ENCODE measurements around the gene GALNT11.

- no peak for TF ChIP-seq CTCF (optimal IDR thresholded peaks at IDR 0.05 in 1 of 3, IDR thresholded peaks at IDR 0.05 in 1 of 3, conservative IDR thresholded peaks at IDR 0.05 in 1 of 3; ENCODE audit: extremely low read depth in 1 of 3, insufficient read depth in 2 of 3, low read length in 3 of 3)
- no peak for TF ChIP-seq EZH2 (IDR thresholded peaks at IDR 0.05; ENCODE audit: low read length)
Measured at GRCh38 chr7:152006336-152006735, 19.1 kb upstream of the GALNT11 start.
